ENCODE measurements around the gene TXNIP.

DNA sequence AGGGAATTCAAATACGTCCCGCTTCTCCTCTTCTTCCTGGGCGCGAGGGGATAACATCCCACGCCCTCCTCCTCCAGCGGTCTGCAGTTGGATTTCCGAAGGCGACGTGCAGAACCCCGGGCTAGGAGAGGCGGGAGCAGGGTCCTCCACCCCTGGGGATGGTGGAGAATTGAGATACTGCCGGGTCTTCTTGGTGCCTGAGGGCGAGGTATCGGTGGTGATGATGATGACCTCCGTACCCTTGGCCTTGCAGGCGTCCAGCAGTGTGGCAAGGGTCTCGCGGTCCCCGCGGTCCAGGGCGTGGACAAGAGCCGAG, 35.3 kb downstream of the TXNIP start:
- TF ChIP-seq CTCF (IDR thresholded peaks at IDR 0.05): no peak
- TF ChIP-seq POLR2AphosphoS5 (IDR thresholded peaks at IDR 0.05; ENCODE audit: insufficient read depth in 1 of 2, low read depth in 1 of 2): no peak
- no peak for TF ChIP-seq POLR2A (IDR thresholded peaks at IDR 0.05)

All from vagina (tissue), 2 donors.